ENCODE data around the gene HMCN2.
"Not testable (repeated sequence)": the region's sequence is repeated elsewhere in the genome, so short reads cannot be mapped to it uniquely, and the experiment has no call there.

HMCN2 gene

GRCh38 chr9:130264414-130265350, 878 bp upstream of the HMCN2 start:
- DNase-seq, result no peak

GRCh38 chr9:130266236-130267098, 907 bp downstream of the HMCN2 start:
- no peak for DNase-seq

GRCh38 chr9:130267930-130268329, 2.4 kb downstream of the HMCN2 start:
- no peak for DNase-seq

DNA sequence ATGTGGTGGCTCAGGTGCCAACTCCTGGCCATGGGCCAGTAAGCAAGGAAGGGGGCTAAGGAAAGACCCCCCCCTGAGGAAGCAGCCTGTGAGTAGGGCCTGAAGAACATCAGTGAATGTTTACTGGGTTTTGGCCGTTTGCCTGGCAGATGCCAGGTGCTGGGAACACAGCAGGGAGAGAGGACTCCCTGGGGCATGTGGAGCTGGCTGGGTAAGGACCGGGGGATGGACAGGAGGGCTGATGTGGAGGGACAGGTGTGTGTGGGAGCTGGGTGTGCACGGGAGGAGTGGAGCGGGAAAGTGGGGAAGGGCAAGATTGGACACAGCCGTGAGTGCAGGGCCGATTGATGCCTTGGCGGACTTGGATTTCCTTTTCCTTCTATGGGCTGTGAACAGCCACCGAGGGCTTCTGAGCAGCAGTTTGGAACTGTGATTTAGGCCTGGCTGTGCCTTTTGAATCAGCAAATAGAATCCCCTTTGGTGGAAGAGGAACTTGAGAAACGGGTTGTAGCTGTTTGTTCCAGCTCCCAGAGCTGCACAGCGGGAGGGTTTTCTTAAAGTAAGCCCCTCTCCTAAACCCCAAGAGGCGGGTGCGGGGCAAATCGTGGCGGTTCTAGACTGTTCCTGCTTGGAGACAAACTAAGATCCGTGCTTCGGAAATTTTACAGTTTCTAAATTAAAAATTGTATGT, 3.1 kb downstream of the HMCN2 start:
- no peak for DNase-seq

DNA sequence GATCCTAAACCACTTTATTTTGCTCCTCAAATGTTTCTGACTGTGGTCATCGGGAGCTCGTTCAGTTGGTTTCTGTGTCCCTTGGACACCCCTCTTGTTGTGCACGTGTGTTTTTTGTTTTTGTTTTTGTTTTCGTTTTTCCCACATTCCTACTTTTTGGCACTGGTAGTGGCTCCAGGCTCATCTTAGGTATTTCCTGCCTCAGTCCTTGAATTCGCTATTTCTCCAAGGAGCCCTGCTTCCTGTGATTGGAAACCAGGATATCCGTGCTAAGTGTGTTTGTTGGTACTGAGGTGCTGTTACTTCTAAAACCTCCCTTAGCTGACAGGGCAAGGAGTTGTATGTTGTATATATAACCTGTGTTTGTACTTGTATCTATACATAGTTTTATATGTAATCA, 5.9 kb downstream of the HMCN2 start:
- DNase-seq, result no peak

DNA sequence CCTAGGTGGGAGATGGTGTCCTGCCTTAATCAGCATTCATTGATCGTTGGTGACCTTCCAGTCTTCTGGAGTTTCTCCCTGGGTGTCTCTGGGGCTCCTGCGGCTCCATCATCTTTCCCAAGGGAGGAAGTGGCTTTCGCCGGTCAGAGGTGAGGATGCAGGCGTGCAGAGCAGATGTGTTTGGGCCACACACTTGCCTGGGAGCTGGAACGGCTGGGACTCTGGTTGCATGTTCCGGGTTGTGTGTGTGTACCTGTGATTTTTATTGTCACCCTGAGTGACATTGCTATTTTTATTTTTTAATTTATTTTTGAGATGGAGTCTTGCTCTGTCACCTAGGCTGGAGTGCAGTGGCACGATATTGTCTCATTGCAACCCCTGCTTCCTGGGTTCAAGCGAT, 9.6 kb downstream of the HMCN2 start:
- DNase-seq, result no peak

DNA sequence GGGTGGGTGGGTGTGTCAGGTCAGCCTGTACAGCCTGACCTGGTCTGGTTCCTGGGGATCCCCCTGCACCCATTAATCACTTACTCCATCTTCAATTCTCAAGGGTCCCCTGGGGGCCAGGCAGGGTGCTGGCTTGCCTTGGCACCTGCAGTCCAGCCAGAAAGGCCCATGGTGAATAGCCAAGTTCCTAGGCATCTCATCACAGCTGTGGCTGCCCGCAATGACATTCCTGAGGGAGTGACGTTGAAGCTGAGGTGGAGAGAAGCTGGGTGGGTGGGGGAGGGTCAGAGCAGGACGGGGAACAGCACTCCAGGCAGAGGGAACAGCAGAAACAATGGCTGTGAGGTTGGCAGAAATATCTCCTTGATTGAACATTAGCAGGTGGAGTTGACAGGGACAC, 10.6 kb downstream of the HMCN2 start:
- no peak for DNase-seq

DNA sequence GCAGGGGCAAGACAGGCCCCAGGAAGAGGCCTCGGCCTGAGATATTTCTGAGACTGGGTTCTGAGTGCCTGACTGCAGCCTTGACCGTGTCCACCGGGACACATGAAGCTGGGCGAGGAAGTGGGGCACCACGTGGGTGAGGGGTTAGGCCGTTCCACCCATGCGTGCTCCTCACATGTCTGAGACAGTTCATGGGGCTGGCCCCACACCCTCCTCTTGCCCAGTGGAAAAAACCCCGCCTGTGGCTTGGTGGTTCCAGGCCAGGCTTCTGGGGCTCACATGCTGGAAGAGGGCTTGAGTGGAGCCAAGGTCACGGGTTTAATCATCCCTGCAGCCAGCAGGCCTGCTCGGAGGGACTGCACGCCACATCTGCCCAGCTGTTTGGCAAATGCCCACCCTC, 11.4 kb downstream of the HMCN2 start:
- DNase-seq, result no peak

DNA sequence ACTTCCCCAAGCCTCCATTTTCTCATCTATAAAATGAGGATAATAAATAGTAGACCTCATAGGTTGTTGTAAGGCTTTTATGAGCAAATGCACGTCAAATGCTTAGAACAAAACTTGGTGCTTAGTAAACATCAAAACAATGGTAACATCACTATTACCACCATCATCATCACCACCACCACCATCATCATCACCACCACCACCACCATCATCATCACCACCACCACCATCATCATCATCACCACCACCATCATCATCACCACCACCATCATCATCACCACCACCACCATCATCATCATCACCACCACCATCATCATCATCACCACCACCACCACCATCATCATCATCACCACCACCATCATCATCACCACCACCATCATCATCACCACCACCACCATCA, 12.0 kb downstream of the HMCN2 start:
- DNase-seq, result not testable (repeated sequence)

DNA sequence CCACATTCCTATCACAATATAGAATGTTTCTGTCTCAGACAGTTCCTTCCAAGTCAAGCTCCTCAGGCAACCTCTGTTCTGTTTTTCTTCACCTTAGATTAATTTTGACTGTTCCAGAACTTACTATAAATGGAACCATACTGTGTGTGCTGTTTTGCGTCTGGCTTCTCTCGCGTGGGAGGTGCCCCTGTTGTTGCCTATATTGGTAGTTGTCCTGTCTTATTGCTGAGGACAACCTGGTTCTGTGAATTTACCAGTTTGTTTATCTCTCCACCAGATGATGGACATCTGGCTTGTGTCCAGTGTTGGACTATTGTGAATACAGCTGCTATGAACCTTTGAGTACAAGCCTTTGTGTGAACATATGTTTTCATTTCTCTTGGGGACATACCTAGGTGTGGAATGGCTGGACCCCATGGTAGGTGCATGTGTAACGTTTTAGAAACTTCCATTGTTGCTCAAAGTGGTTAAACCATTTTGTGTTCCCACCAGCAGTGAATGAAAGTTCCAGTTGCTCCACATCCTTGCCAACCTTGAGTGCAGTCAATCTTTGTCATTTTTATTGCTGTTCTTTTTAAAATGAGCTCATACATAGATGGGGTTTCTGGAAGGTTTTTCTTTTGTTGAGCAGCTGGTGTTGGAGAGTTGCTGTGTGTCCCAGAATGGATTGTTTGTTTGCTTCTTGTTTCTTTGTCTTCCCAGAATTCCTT, 18.1 kb downstream of the HMCN2 start:
- no peak for DNase-seq

- DNase-seq, result no peak
Measured at GRCh38 chr9:130284249-130284625, 18.7 kb downstream of the HMCN2 start.

GRCh38 chr9:130284690-130285089, 19.1 kb downstream of the HMCN2 start:
- DNase-seq, result no peak

DNA sequence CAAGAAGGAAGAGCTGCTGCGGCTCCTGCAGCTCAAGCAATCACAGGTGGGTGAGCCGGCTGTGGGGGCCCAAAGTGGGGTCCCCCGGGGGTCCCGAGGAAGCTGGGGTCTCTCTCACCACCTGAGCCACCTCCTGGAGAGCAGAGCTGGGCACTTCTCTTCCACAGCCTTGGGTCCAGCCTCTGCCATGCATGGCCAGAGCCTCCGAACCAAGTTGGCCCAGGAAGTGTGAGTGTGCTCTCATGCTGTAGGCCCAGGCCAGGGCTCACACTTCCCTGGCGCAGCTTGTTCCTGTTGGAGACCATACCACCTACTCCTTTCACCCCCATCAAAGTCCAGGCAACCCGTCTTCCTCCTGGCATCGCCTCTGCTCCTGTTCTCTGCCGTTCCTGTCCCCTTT, 19.7 kb downstream of the HMCN2 start:
- DNase-seq, result no peak

GRCh38 chr9:130286072-130286770, 20.7 kb downstream of the HMCN2 start:
- no peak for DNase-seq

- DNase-seq, result no peak
Measured at GRCh38 chr9:130286781-130287428, 21.3 kb downstream of the HMCN2 start.

DNA sequence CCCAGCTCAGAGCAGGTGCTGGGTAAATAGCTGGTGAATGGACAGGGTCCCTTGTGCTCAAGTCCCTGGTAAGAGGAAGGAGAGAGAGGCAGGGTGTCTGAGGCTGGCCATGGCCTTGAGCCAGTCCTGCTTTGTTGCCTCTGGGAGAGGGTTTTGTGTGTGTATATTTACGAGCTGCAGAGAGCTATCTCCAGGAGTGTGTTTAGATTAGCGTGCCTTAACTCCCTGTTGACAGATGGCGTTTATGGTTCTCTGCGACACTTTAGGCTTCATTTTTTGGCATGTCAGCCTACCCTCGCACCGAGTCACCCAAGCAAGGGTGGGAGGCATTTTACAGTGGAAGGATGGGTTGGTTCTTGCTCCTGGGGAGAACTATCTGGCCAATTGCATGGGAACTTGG, 22.2 kb downstream of the HMCN2 start:
- DNase-seq, result no peak

DNA sequence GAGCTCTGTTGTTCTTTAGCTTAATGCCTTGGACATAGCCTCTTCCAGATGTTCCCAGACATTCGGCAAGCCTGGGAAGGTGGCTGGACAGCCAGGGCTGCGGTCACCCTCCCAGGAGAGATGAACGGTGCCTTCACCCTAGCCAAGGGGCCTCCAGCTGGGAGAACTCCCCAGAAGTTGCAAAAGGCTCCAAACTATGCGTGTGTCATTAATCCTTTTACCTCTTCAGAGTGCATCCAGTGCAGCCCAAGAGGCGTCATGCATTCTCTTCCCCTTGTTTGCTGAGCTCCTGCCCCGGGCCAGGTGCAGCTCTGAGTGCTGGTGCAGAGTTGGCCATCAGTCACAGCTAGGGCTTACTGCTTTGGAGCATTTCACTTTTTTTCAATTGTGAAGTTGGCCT, 22.8 kb downstream of the HMCN2 start:
- DNase-seq, result no peak

DNA sequence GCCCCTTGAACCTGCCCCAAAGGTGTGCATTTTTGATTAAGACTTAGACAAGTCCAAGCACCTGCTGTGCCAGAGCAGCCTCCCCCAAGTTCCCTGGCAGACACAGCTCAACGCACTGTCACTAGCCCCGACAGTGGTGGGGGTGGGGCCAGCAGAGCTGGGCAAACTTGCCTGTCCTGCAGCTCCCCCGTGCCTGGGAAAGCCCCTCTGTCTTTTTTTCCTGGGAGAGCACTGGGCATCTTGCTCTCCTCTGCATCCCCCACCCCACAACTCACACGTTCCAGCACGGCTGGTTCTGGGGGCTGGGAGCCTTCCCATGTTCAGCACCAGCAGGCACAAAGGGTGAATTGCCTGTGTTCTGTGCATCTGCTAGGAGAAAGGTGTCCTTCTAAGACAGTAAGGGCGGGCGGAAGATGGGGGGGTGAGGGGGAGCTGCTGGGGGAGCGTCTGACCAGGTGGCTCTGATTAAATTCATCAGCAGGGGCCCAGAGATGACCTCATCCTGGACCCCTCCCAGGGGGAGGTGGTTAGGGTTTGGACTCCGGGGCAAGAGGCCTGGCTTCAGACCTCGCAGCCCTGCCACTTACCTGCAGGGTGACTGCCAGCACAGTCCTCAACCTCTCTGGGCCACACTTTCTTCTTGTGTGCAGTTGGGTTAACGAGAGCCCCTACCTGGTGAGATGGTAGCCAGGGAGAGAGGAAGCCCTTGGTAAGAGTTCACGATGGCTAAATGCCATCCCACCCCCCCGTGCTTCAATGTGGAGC, 23.5 kb downstream of the HMCN2 start:
- no peak for DNase-seq

- DNase-seq, result no peak
Measured at GRCh38 chr9:130289711-130290241, 24.2 kb downstream of the HMCN2 start.
